GM19351 (cell line): ENCODE measurements around the gene WDR4.
"Not testable (repeated sequence)": the region's sequence is repeated elsewhere in the genome, so short reads cannot be mapped to it uniquely, and the experiment has no call there.

Experiments
- ATAC-seq: cut with Tn5 transposase; IDR thresholded peaks from one replicate; pipeline ENCODE4 v1.9.1; 2021; ENCODE audit warnings: mild to moderate bottlenecking, moderate library complexity; ENCODE audit not compliant: unreplicated experiment

Gene WDR4

DNA sequence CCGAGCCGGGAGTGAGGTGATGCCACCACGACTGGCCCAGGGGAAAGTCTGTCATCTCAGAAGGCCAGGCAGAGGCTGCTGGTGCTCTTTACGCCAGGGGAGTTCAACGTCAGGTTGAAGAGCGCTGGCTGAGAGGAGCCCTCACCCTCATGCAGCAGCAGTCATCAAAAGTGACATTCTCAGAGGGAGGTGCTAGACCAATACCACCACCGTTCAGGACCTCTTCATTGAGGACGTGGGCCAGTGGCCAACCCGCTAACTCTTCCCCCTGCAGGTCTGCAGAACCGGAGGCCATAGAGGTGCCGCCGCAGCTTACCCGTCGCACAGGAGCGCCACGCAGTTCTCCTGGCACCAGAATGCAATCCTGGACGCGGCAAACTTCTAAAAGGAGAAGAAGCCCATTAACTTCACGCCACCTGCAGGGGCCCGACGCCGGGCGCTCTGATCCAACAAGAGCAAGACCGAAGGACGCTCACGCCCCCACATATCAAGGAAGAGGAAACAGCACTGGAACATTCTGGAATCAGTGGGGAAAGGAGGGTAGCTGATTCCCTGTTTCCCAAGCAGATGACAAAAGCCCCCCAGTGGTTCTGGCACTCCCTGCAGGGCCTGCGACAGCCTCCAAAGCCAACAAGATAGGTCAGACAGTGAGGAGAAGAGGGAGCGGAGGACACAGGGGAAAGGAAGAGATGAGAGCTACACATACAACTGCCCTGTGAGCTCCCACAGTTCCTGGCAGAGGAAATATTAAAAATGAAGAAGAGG lies 24.9 kb downstream of the WDR4 start:
- no peak for ATAC-seq

DNA sequence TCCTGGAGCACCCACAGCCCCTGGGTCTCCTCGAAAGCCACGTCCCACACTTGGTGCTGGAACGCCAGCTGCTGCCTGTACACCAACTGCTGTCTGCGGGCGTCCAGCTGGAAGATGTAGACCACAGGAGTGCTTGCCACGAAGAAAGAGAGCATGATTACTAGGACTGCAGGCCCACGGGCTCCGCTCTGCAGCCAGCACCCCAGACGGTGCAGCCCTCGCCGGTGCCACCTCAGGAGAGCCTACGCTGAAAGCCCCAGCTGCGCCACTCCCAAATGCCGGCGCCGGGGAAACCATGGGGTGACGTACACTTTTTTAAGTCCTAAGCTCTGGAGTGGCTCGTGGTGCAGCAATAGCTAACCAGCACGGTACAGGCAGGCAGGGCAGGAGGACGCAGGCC lies 25.7 kb downstream of the WDR4 start:
- ATAC-seq: no peak

DNA sequence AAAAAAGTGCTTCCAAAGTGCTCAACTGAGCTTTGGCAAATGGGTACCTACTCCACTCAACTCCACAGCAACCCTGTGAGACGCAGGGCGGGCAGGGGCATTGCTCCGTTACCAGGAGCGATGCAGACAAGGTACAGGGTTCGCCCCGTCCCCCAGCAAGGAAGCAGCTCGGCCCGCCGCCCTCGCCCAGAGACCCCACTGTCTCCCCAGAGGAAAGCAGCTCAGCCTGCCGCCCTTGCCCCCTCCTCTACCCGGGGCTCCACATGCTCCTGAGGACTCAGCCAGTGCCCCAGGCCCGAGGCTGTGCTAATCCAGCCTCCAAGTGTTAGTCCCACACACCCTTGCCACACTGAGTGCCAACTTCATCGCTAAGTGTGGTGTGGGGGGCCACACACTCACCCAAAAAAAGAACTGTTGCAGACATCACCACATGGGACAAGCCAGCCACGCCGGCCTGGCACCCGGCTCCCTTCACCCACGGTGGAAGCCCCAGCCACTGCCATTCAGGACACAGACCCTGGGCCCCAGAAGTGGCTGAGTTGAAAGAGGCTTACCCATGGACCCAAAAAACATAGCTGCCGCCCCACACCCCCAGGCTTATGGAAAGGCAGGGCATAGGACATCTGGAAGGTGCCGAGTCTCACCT lies 26.3 kb downstream of the WDR4 start:
- no peak for ATAC-seq

DNA sequence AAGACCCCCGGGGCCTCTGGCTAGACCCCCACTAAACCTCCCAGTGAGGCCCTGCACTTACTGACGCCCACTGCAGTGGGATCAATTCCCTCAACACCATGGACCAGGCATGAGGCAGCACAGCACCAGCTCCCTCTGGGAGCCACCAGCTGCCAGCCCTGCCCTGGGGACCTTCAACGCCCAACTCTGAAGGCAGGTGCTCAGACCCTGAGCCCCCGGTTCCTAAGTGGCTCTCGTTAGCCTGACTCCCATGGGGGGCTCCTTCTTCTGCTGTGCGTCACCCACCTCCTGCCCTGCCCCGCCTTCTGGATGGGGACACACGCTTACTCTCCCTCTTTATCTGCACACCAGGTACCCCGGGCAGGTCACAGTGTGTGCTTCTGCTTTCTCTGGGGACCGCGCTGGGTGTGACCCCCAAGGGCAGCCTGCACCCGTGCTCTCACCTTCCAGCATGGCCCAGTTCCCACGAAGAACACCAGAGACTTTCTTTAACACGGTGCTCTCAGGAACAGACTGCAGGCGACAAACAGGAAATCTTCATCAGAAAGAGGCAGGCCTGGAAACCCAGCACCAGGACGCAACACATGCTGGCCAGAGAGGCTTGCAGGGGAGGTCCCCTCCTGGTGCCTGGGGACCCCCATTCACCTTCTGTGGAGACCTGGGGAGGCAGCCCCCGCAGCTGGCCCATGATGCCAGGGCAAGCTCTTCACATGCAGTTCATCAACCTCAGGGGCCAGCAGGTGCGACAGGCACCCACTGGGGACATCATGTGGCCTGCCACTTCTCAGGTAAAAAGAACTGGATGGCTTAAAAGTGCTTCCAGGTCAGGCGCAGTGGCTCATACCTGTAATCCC lies 27.3 kb downstream of the WDR4 start:
- ATAC-seq: no peak

DNA sequence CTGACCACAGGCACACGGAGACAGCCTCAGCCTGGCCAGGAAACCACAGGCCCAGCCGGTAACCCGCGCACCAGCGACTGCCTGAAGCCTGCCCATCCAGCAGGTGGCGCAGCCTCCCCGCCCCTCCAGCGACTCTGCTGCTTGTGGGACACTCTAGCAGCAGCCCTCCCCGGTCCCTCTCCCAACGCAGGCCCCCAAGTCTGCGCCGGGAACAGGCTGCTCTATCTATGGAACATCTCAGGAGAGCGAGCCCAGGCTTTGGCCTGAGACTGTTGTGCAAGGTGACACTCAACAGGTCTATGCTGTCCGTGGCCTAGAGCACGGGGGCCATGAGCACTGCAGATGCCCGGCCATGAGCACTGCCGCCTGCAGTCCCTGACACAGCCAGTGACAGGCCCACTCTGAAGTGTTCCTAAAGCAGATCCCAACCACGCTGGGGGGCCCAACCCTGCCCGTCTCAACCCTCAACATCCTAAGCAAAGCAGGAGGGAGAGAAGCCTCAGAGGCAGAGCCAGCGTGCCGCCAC lies 28.4 kb downstream of the WDR4 start:
- ATAC-seq: no peak

DNA sequence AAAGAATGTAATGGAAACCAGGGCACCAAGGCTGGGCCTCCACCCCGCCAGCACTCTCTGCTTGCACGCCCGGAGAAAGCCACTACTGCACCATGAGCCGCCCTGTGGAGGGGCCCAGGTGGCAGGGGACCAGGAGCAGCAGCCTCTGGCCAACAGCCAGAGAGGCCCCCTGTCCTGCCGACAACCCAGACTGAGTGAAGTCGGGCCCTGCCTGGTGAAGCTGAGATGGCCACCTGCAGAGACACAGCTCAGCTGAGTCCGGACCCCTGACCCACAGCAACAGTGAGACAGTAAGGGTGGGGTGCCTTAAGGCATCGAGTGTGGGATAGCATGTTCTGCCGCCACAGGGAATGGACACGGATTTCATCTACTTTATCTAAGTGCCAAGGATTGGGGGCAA lies 28.9 kb downstream of the WDR4 start:
- ATAC-seq: no peak

DNA sequence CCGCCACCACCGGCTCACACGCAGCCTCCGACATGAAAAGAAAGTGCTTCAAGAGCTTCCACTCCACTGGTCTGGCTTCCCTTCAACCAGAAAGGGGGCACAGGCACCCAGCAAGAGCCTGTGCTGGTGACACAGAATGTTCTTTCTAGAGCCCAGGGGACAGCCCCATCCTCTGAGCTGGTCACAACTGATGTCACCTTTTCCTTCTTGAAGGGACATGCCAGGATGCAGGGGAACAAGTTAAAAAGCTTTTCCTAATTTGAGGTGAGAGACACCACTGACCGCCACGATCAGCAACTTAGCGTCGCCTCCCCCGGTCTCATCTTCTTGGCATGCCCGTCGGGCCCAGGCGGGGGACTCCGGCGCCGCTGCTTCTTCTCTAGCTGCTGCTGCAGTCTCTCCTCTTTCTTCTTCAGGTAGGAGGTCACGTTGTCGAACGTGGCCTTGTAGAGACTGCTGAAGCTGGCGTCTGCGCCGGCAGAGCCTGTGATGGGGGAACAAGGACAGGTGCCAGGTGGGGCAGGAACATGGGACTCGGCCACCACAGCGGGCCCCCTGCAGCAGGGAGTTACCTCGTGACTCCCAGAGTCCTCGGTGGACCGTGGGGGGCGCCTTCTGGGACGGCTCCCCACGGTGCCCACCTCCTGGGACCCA lies 29.5 kb downstream of the WDR4 start:
- ATAC-seq: no peak

DNA sequence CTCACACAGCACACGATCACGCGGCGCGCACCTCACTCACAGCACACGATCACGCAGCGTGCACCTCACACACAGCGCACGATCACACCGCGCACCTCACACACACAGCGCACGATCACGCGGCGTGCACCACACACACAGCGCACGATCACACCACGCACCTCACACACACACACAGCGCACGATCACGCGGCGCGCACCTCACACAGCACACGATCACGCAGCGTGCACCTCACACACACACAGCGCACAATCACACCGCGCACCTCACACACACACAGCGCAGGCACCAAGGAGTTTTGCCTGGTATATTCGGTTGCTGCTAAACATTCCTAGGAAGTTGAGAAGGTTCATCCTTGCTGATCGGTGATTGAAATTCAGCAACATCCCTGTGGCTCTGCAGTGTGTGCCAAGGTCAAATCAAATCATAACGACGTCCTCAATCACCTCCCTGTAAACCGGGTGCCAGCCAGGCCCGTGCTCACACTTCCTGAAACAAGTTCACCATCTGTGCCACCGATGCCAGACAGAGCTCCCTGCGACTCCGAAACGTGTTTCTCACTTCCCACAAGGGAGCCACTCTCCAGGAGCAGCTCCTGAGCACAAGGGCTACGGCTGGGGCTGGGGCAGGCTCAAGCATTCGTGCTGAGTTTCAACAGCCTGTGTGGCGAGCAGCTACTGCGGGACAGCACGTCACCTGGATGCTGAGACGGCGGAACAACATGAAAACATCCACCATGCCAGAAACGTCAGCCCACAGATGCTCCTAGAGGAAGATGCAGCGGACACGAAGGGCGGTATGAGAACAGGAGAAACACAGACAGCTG lies 30.2 kb downstream of the WDR4 start:
- no peak for ATAC-seq

DNA sequence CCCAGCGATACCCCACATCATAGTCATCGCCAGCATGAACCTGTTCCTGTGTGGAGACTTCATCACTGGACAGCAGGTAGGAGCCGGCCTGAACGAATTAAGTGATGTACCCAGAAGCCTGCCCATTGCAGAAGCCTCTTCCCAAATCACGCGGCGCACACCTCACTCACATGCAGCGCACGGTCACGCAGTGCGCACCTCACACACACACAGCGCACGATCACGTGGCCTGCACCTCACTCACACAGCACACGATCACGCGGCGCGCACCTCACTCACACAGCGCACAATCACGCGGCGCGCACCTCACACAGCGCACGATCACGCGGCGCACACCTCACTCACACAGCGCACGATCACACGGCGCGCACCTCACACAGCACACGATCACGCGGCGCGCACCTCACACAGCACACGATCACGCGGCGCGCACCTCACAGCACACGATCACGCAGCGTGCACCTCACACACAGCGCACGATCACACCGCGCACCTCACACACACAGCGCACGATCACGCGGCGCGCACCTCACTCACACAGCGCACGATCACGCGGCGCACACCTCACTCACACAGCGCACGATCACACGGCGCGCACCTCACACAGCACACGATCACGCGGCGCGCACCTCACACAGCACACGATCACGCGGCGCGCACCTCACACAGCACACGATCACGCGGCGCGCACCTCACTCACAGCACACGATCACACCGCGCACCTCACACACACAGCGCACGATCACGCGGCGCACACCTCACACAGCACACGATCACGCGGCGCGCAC lies 31.0 kb downstream of the WDR4 start:
- not testable (repeated sequence) for ATAC-seq

DNA sequence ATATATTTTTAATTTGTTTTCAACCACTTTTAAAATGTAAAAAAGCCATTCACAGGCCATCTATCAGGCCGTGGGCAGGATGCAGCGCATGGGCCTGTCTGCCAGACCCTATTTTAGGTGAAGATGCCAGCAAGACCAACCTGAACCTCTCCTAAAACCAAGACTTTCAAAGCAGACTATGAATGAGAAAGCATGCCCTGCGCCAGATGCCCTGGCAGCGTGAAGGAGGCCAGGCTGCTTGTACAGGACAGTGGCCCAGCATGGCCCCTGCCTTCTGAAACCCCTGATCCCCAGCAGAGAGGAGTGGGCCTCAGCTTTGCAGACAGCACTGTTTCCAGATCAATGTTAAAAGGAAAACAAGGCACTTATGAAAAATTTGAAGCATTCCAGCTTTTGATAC lies 31.6 kb downstream of the WDR4 start:
- ATAC-seq: no peak

DNA sequence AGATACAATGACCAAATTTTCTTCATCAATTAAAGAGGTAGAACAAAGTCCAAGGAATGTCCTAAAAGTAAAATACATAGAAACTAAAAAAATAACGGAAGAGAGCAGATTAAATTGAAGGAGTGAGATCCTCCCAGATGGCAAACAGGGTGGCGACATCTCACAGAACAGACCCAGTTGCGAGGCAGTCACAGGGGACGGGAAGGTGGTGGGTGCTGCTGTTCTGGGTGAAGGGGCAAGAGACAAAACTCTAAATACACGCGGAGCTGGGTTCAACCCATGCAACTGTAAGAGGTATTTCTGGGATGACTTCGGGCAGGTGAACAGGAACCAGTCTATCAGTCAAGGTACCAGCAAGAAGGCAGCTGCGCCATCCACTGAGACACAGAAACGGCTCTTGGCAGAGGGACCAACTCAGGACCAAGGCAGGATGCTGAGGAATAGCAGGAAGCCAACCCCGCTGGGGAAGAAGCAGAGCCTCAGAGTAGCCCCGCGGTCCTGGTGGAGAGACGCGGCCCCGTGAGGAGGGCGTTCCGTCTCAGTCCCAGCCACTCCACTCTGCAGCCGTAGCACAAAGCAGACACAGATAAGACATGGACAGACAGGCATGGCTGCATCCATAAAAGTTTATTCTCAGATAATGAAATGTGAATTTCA lies 32.2 kb downstream of the WDR4 start:
- ATAC-seq: no peak

DNA sequence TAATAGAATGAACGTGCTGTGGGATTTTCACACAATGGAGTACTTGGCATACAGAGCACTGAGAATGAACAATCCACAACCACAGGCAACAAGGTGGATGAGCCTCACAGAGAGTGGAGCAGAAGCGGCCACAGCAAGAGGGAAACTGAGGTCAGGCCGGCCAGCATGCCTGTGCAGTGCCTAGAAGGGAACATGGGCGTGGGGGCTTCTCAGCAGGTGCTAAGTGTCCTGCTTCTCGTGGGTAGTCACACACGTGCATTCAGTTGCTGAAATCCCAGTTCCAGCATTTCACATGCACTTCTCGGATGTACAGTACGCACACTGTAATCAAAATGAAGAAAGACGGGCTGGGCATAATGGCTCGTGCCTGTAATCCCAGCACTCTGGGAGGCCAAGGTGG lies 33.1 kb downstream of the WDR4 start:
- no peak for ATAC-seq

DNA sequence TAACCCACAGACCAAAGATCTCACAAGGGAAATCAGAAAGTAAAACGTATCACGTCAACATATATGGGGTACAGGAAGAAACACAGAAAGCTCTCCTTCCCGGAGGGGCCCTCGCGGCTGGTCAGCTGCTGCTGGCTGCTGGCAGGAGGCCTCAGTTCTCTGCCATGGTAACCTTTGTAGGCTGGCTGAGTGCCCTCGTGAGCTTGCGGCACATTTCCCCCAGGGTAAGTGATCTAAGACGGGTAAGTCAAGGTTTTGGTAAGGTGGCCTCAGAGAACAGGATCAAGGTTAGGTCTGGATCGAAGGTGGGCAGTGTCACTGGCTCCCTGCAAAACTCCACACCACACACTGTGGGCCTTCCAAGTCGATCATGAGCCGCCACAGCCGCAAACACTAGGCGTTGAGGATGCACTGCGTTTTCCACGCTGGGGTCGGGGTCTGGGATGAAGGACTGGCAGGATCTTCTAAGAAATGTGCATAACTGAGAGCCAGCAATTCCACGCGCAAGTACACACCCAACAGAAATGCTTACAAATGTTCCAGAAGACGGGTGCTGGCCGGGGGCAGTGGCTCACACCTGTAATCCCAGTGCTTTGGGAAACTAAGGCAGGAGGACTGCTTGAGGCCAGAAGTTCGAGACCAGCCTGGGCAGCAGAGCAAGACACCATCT lies 33.9 kb downstream of the WDR4 start:
- ATAC-seq: no peak

DNA sequence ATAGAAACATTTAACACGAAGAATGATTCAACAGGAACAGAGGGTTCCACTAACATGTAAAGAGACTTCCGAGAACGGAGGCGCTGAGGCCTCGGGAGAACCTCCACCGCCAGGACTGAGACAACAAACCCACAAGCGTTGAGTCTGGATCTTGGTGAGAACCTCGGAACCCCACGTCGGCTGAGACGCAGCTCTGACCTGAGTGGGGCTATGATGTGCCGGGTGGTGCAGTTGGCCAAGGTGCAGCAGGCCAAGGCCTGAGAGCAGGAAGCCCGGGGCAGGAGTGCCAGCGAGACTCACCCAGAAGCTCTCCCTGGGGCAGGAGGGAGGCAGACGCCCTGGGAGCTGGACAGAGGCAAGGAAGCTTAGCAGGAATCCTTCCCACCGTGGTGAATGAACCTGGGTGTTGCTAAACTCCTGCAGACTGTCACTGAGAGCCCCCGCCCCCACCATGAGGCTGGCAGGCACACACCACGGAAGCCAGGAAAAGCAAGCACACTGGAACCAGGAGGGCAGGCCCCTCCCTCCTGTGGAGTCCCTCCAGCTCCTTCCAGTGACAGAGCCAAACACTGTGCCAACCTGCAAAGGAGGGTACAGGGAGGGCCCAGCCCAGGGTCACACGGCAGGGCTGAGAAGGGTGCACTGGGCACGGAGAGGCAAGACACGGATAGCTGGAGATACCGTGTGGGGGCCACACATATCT lies 34.8 kb downstream of the WDR4 start:
- no peak for ATAC-seq

DNA sequence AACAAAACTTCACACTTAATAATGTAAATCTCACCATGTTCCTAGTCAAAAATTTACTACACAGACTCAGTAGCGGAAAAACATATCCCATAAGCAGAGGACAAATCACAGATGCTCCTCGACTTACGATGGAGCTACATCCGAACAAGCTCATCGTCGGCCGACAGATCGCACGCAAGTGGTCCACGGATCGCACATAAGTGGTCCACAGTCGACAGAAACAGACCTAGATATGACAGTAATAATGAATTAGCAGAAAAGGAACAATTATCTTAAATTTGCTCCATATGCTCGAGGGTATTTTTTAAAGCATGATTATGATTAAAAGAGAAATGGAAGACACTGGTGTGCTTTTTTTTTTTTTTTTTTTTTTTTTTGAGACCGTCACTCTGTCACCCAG lies 36.3 kb downstream of the WDR4 start:
- ATAC-seq: no peak

DNA sequence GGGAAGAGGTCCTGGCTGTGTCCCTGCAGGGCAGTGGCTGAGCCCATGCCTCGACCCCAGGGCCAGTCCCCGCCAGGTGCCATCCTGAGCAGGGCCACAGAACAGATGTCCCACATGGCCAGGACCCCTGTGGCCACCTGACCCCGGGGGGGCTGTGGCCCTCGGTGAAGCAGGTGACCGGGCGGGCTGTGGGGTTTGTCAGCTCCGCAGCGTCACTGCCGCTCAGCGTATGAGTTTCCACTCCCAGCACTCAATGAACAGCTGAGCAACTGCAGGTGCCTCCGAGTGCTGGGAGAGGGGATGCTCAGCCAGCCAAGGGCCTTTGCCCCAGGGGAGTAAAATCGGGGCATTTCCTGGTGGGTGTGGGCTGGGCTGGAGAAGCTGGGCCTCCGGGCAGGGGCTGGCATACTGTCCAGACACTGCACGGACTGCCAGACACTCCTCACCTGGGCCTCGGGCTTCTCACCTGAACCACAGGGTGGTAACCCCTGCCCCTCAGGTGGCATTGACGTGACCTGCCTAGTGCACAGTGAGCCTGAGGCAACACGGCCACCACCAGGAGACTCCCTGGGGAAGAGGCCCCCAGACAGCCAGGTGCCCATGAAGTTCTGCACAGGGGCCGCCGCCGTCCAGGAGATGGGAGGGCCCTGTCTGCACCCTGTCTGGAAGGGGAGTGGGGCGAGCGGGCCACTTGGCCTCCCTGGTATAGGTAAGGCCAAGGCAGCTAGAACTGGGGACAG lies 37.3 kb downstream of the WDR4 start:
- not testable (repeated sequence) for ATAC-seq
